Islet precursor cell (in vitro differentiated cells): ENCODE results near the gene OXCT2.

Experiments used
- DNase-seq: peaks from one replicate; pipeline ENCODE4 v3.0.0-alpha.2; 2018

The OXCT2 gene

DNA sequence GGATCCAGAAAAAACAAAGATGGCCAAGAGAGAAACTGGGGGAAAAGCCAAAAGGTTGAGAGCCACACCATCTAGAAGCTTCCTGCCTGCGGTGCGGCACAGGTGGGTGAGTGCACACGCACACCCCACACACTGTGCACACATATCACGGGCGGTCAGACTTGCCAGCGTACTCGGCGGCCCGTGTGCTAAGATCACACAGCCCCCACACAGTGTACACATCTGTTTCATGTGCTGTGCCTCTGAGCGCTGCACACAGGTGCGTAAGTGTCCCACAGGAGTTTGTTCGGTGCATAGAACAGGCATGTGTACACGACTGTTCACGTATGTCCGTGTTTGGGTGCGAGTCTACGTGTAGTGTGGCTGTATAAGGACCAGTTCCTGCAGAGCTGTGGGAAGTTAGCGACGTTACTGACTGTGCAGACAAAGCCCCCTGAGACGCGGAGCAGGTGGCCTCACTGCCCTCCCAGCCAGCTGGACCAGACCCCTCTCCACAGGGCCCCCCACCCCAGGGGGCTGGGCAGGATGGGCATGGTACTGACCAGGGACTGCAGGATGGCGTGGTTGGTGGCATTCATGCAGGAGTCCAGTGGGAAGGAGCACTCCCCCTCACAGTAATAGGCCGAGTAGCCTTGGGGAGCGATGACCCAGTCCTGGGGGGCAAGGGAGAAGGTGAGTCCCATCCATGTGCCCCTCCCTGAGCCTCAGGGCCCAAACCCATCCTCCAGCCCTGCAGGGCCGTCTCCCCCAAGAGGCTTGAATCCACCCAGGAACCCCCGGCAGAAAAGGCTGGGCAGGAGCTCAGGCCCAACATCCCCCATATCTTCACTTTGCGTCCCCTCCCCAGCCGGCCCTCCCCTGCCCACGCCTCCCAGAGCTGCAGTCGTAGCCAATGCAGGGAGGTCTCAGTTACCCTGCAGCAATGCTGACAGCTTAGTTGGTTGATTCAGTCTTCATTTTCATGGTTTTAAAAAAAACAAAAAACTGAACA, 8.3 kb downstream of the OXCT2 start:
- DNase-seq: no peak

DNA sequence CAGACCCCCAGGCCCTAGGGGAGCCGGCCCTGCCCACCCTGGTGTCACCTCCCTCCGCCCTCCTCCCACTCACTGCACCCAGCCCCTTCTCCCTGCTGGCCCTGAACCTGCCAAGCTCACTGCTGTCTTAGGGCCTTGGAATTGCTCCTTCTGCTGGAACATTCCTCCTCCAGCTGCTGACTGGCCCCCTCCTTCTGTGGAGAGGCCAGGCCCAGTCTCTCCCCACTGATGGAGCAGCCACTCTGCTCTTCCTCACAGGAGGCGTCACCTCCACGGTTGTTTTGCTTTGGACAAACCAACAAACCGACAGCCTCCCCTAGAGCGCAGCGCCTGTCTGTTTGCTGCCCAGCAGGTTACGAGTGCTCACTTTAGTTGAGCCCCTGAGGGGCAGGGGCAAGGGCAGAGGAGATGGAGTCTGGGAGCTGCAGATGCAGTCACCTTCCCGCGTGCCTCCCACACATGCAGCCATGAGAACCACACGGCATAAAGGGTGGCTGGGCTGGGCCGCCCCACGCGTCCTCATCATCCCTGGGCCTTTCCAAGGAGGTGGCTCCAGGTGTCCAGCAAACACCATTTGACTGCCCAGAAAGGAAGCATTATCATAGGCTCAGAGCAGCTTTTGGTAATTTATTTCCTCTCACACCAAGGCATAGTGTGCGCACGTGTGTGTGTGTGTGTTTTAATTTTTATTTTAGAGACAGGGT, 9.4 kb downstream of the OXCT2 start:
- DNase-seq: no peak

DNA sequence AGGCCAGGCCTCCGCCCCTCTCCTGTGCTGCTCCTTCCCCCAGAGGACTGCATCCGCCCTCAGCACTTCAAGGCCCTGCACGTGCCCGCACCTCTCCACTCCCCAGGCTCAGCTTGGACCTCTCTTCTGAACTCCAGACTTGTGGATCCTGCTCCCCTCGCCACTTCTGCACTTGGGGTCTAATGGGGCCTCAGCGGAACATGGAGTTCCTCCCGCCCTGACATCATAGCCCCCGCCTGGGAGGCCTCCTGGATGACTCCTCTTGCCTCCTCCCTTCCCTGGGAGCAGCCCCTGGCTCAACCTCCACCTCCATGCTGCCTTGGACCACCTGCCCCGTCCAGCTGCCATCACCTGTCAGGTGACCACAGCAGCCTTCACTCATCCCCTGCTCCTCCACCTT, 10.1 kb downstream of the OXCT2 start:
- DNase-seq: no peak

DNA sequence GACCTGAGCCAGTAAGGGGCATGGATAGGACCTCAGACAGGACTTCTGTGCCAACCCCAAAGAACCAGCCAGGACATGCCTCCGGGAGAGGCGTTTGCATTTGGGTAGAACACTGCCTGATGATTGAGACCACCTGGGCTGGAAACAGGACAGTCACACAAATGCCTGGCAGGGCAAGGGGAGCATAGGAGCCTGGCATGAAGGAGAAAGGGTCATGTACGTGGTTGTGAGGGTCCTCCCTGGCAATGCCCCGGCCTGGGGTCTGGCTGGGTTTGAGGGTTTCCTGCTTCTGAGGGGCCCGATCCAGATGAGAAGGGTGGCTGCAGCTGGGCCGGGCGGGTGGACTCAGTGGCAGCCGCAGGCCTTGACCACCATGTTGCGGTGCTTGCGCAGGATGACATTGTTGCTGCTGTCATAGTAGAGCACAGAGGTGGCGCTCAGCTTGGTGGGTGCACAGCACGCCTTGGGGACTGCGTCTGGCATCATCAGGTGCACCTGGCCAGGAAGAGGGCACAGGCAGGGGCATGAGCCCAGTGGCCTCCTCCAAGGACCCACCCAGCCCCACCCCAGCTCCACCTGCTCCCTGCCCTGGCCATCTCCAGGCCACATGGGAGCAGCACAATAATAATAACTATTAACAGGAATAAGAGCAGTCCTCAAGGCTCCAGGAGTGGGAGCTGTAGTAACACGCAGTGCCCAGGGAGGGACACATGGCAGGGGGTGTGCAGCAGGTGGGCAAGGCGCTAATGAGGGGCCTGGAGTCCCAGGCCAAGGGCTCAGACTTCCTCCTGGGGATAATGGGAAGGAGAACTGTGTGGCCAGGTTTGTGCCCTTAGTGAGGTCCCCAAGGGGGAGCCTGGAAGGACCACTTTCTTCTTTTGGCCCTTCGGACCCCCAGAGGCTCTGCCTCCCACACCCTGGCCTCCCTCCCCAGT, 10.8 kb downstream of the OXCT2 start:
- DNase-seq: no peak

DNA sequence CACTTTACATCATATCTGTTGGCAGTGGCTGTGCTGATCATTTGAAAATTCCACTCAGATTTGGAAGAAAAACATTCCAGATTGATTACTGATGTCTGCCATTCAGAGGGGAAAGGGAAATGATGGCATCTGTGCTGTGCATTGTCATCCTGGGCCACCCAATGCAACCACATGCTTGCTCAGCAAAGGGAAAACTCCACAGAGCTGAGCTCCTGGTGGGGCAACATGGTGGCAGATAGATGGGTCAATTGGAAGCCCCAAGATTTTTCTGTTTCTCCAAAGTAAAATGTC, 11.8 kb downstream of the OXCT2 start:
- no peak for DNase-seq

DNA sequence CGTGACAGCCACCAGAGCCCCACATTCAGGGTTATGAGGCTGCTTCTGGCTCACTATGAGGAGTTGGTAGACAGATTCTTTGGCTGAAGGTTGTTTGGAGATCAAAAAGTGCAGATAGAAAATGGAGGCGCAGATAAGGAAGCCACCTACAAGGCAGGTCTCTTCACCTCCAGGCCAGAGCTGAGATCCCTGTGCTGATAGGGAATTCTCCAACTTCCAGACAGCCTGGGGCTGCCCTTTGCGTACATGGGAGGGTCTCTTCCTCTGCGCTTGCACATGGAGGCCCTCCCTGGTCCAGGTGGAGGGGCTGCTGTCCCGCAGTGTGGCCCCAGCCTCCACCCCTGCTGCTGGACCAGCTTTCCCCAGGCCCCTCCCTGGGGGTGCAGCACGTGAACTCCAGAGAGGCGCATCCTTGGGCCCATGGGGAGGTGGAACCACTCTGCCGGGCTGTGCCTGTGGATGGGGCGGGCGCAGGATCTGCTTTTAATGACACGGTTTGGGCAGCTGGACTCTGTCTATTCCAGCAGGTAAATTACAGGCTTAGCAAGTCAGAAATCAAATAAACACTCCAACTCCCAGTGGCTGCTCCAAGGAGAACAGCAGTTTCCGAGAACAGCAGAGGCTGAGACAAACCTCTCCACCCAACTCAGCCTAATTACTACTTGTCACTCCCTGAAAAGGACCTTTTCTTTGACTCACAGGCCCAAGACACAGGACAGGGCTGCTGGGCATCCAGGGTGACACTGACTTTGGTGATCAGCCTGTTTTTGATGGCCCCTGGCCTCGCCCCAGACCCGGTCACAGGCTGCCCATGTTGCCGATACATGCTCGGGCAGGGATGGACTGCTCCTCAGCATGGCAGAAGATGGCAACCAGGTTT, 12.4 kb downstream of the OXCT2 start:
- DNase-seq: peak; percentile 67

DNA sequence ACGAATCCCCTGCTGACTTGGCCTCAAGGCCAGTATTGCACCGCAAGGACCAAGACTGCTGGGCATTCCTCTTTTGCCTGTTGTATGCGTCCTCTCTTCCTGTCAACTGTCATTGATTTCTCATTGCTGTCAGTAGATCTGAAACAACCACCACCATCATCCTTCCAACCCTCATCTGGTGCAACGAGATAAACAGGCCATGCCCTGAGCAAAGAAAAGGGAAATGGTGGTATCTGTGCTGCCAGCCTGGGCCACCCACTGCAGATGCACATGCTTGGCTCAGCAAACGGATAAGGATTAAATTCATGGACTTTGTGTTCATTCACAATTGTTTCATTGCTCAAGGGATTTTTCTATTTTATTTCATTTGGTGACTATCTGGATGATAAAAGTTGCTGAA, 13.6 kb downstream of the OXCT2 start:
- DNase-seq: no peak

DNA sequence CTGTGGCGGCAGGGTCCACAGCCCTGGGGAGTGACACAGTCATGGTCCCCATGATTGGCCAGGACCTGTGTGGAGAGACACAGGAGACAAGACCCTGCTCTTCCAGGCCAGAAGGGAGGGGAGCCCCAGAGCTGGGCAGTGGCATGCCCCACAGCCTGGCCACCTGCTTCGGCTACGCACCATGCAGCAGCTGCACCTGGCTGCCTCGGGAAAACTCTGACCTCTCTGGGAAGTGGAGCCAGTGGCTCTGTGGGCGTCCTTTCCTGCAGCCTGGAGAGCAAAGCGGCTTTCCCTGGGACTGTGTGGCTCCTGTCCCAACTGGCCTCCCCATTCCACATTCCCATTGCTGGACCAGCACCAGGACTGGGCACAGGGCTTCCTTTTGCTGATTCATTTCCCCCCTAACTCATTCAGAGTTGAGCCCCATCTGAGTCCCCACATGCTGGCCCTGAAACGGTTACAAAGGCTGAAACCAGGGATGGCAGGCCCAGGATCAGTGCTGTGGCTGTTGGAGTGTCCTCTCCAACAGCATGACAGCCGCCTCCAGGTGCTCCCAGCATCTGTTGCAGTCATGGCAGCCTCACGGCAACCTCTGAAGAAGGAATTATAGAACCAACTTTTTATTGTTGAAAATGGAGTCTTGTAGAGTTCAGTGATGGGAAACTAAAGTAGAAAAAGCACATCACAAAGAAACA, 15.0 kb downstream of the OXCT2 start:
- no peak for DNase-seq

DNA sequence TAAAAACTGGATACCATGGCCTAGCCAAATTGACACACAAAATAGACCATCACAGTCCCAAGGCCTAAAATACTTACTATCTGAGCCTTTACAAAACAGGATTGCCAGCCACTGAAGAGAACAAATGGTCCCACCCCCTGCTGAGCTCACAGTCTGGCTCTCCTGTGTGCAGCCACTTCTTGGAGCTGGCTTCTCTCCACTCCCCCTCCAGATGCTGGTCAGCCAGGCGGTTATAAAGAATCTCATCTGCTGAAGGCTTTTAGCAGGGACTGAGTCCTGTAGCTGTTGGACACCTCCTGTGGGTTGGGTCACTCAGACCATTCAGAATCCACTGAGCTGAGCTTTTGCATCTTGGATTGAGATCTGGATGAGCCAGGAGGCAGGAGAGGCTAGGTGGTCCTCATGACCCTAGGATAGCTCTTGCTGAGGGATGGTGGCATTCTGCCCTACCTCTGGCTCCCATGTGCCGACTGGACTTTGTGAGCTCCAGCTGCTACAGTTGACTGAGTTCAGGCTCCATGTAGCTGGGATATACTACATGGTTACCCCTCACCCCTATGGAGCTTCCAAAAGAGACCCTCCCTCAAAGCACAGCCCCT, 16.1 kb downstream of the OXCT2 start:
- DNase-seq: no peak

DNA sequence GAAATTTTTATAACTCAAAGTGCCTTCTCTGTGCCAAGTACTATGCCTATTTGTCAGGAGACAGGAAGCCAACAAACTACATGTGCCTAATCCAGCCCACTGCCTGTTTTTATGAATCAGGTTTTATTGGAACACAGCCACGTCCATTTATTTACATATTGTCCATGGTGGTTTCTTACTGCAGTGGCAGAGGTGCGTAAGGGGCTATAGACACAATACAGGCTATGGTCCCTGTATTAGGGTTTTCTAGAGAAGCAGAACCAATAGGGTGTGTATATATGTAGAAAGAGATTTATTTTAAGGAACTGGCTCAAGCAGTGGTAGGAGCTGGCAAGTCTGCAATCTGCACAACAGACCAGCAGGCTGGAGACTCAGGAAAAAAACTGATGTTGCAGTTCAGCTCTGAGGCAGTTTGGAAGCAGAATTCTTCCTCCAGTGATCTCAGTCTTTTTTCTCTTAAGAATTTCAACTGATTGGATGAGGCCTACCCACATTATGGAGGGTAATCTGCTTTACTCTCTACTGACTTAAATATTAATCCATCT, 17.1 kb downstream of the OXCT2 start:
- DNase-seq: no peak

DNA sequence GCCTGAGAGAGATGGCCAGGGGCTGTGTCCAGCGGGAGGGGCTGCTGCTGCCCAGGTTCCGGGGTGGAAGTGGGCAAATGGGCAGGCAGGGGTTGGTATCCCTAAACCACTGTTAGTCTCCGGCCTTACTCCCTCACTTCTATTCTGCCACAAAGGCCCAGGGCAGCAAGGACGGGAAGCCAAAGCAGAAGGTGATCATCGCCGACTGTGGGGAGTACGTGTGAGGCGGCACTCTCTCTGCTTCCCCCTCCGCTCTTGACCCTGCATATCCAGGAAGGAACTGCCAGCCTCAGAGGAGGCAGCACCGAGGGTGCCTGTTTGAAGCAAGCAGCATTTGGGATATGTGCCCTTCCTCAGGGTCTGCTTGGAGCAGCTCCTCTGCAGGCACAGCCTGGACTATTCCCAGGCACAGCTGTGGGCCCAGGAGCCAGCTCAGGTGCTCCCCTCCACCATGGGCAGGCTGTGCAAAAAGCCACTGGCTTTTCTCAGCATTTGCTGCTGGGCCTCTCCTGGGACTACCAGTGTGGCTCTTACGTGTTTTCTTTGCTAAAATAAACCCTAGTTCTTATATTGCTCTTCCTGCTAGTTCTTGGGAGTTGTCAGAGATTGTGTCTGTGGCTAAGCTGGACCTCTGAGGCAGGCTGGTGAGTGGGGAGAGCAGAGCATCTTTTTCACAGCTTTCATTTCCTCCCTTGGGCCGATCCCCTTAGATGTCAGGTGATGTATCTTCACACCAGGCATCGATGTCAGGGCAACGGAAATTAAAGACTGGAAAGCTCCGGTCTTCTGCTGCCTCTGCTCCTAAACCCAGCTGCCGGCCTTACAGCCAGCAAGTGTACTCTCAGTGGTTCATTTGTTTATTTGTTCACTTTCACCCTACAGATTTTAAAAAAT, 17.8 kb downstream of the OXCT2 start:
- DNase-seq: peak; percentile 29

DNA sequence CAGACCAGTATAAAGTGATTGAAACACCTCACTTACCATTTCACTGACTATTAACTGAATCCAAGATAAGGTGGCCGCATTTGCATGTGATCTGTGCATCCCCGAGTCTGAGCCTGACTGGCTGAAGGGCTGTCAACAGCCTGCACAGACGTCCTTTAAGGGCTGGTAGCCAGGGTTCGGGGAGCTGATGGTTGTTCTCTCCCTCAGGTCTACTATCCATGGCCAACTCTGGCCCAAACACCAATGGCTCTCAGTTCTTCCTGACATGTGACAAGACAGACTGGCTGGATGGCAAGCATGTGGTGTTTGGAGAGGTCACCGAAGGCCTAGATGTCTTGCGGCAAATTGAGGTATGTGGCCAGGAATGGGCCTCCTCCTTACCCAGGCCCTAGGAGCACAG, 18.4 kb downstream of the OXCT2 start:
- peak; percentile 38 for DNase-seq

DNA sequence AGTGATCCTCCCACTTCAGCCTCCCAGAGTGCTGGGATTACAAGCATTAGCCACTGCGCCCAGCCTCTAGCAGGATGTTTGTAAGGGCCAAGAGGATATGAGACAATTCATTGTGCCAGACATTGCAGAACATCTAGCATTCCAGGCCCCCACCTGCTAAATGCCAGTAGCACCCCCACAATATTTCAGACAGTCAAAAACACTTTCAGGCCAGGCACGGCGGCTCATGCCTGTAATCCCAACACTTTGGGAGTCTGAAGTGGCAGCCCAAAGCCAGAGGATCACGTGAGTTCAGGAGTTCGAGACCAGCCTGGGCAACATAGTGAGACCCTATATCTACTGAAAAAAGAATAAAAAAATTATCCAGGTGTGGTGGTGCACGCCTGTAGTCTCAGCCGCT, 19.6 kb downstream of the OXCT2 start:
- peak; percentile 5 for DNase-seq

DNA sequence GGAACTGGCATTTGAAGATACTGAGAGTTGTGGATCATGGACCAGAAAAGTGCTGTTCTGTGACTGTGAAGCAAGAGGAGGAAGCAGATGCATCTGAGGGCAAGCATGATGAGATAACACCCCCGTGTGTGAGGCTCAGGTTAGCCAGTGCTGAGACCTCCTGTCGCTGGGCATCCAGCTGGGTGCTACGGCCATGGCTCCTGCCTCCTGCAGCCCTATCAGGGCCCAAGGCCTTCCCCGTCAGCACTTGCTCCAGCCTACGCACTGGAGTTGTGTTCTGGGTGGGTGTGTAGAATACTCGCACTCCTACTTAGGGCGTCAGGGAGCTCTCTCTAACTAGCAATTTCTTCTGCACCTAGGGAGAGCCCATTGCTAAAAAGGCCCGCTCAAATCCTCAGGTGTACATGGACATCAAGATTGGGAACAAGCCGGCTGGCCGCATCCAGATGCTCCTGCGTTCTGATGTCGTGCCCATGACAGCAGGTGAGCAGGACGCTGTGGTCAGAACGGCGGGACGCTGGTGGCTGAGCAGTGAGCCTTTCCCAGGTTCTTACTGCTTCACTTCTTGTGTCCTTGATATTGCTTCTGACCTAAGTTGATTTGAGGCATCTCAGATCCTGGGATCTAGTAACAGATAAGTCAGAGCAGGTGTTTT, 26.0 kb downstream of the OXCT2 start:
- peak; percentile 15 for DNase-seq

DNA sequence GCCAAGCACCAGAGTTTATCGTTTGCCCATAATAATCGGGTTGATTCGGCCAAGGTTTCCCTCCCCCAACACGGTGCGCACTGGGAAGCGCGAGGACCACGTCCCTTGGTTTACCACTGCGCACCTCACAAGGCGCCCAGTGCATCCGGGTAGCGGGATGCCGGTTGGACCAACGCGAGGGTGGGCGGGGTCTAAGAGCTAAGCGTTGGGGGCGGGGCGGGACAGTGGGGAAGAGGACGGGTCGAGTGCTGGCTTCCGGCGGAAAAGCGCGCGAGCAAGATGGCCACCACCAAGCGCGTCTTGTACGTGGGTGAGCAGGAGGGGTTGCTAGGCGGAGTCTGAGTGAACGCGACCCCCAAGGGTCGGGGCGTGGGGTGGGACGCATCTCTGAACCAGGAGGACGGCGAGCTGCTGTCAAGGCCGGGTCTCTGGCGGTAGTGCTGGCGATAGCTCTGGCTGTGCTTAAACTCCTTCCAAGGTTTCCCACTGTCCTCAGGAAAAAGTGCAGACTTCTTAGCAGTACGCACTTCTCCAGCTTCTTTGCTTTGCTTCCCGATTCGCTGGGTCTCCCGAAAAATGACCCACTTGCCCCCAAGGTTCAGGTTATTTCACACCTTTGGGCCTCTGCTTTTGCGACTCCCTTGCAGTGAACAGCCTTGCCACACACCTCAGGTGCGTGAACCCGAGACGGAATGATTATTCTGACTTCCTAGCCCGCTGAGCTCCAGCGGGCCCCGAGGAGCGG, 32.4 kb downstream of the OXCT2 start, which contains the start of gene PPIE:
TSS of gene PPIE (plus strand) at position 261 of the 745 bp plus-strand sequence. CDS start at position 280, 19 bp downstream.
- DNase-seq: peak; percentile 94

DNA sequence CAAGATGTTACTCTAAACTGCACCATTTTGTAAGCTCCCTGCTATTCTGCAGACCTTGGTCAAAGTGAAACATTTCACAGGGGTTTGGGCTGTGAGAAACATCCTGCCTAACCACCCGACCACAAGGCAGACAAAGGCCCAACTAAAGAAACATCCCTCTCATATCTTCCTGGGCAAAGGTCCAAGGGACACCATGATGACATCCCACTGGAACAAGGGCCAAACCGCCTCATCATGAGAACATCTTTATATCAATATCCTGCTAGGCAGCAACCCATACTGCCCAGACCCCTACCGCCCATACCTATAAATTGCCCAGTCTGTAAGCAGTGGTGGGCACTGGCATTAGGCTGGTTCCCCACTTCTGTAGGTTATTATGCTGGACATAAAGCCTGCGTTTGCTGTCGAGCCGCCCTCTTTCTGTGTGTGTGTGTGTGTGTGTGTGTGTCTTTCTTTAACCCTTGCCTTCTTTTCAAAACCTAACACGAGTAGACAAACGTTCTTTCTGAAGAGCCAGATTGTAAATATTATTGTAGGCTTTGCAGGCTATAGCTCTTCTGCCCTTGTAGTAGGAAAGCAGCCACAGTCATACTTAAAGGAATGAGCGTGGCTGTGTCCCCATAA, 33.5 kb downstream of the OXCT2 start:
- DNase-seq: peak; percentile 28

DNA sequence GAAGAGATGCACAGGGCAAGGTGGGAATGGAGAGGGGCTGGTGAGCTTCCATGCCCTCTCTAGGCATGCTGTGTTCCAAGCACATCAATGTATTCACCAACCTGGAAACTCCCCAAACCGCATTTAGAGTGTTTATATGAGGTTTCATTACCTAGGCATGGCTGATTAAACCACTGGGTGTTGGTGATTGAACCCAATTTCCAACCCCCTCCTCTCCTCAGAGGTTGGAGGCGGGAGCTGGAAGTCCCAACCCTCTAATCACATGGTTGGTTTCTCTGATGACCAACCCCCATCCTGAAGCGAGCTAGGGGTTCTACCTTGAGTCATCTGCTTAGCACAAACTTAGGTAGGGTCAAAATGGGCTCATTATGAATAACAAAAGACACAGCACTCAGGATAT, 35.4 kb downstream of the OXCT2 start:
- peak; percentile 2 for DNase-seq

DNA sequence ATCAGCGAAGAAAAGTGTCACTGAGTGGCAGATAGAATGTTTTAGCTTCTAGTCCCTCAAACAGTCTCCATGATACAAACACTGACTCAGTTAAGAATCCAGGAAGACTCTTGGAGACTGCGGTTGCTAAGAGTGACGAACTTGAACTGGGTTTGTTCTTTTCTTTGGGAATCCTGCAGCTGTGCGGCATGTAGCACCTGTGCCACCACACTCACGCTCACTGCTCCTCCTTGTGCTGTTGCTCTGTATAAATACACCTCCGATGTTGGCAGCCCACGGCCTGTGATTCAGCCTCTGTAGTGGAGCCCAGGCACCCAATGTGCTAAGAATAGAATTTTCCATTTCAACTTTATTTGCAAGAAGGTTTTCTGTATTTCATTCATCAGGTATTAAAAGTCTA, 38.0 kb downstream of the OXCT2 start:
- DNase-seq: peak; percentile 44
